ENCODE measurements around the gene FAM13C.

Gene FAM13C

DNA sequence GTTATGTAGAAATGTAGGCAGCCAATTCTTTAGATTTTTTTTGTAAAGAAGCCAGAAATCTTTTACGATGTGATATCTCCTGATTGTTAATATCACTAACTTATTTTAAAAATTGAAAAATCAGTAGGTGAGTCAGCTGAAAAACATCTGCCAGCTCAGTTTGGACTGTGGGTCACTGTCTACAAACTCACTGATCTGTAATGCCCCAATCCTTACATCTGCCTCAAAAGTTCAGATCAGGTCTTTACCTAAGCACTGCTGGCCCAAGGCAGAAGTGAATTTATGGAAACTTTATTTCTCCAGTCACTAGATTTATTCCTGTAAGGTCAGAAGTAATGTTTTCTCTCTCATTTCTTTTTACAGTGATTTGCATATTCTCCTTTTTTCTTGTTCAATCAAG lies 31.0 kb upstream of the FAM13C start:
- CTCF ChIA-PET = no interaction called here
- Histone ChIP-seq H3K36me3 (ENCODE audit: control insufficient read depth in 2 of 2, insufficient read depth in 1 of 2, low read length in 2 of 2) (no peaks in the 10 kb centered on the region), H3K9me3 (ENCODE audit: control insufficient read depth, insufficient read depth, low read depth, low read length) (no peaks in the 10 kb centered on the region), H3K4me3 (ENCODE audit: low read depth, low read length) (no peak overlapping the region), H3K27ac (ENCODE audit: extremely low read depth, low read depth, low read length) (no peak overlapping the region), H3K4me1 (ENCODE audit: control insufficient read depth, insufficient read depth, low read length) (no peaks in the 10 kb centered on the region)
- POLR2A ChIA-PET = no interaction called here
- TF ChIP-seq ZFP69B (tag by site-specific recombination; IDR thresholded peaks at IDR 0.05) = no peak
- TF ChIP-seq ZNF645 (tag by site-specific recombination; IDR thresholded peaks at IDR 0.05) = no peak
- TF ChIP-seq, protein P1, sequence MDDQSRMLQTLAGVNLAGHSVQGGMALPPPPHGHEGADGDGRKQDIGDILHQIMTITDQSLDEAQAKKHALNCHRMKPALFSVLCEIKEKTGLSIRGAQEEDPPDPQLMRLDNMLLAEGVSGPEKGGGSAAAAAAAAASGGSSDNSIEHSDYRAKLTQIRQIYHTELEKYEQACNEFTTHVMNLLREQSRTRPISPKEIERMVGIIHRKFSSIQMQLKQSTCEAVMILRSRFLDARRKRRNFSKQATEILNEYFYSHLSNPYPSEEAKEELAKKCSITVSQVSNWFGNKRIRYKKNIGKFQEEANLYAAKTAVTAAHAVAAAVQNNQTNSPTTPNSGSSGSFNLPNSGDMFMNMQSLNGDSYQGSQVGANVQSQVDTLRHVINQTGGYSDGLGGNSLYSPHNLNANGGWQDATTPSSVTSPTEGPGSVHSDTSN (CRISPR knock-in tag; IDR thresholded peaks at IDR 0.05) = no peak
- TF ChIP-seq ZNF548 (tag by site-specific recombination; IDR thresholded peaks at IDR 0.05) = no peak
- TF ChIP-seq, protein P2, sequence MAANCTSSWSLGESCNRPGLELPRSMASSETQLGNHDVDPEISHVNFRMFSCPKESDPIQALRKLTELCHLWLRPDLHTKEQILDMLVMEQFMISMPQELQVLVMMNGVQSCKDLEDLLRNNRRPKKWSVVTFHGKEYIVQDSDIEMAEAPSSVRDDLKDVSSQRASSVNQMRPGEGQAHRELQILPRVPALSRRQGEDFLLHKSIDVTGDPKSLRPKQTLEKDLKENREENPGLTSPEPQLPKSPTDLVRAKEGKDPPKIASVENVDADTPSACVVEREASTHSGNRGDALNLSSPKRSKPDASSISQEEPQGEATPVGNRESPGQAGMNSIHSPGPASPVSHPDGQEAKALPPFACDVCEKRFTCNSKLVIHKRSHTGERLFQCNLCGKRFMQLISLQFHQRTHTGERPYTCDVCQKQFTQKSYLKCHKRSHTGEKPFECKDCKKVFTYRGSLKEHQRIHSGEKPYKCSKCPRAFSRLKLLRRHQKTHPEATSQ (tag by site-specific recombination; IDR thresholded peaks at IDR 0.05) = no peak
- TF ChIP-seq ZFP41 (tag by site-specific recombination; IDR thresholded peaks at IDR 0.05; ENCODE audit: borderline replicate concordance) = no peak
- TF ChIP-seq ZBTB20 (tag by site-specific recombination; IDR thresholded peaks at IDR 0.05) = no peak

GRCh38 chr10:59391060-59391459 lies 28.7 kb upstream of the FAM13C start:
- Histone ChIP-seq H3K9me3 (ENCODE audit: control insufficient read depth, insufficient read depth, low read depth, low read length) (no peaks in the 10 kb centered on the region), H3K36me3 (ENCODE audit: control insufficient read depth in 2 of 2, insufficient read depth in 1 of 2, low read length in 2 of 2) (no peaks in the 10 kb centered on the region), H3K4me3 (ENCODE audit: low read depth, low read length) (no peak overlapping the region), H3K4me1 (ENCODE audit: control insufficient read depth, insufficient read depth, low read length) (no peaks in the 10 kb centered on the region), H3K27ac (ENCODE audit: extremely low read depth, low read depth, low read length) (no peak overlapping the region)
- POLR2A ChIA-PET = no interaction called here
- CTCF ChIA-PET = no interaction called here
- TF ChIP-seq ZBTB6 (tag by site-specific recombination; IDR thresholded peaks at IDR 0.05) (no peak), GLI2 (tag by site-specific recombination; IDR thresholded peaks at IDR 0.05; ENCODE audit: borderline replicate concordance, low read depth) (no peak), ZNF837 (tag by site-specific recombination; IDR thresholded peaks at IDR 0.05) (no peak), ZNF558 (tag by site-specific recombination; IDR thresholded peaks at IDR 0.05) (no peak), RBAK (tag by site-specific recombination; IDR thresholded peaks at IDR 0.05) (no peak), ZNF350 (tag by site-specific recombination; IDR thresholded peaks at IDR 0.05) (no peak), ZNF157 (tag by site-specific recombination; IDR thresholded peaks at IDR 0.05) (no peak), PATZ1 (tag by site-specific recombination; IDR thresholded peaks at IDR 0.05) (no peak), ZNF785 (tag by site-specific recombination; IDR thresholded peaks at IDR 0.05) (no peak), ZSCAN30 (tag by site-specific recombination; IDR thresholded peaks at IDR 0.05) (no peak), ZNF623 (tag by site-specific recombination; IDR thresholded peaks at IDR 0.05) (no peak), IKZF3 (tag by site-specific recombination; IDR thresholded peaks at IDR 0.05) (no peak), ZNF549 (tag by site-specific recombination; IDR thresholded peaks at IDR 0.05) (no peak), ZNF580 (tag by site-specific recombination; IDR thresholded peaks at IDR 0.05) (no peak), ZNF677 (tag by site-specific recombination; IDR thresholded peaks at IDR 0.05) (no peak), ZNF548 (tag by site-specific recombination; IDR thresholded peaks at IDR 0.05) (no peak), ZNF629 (tag by site-specific recombination; IDR thresholded peaks at IDR 0.05) (no peak)
- TF ChIP-seq, protein P3, sequence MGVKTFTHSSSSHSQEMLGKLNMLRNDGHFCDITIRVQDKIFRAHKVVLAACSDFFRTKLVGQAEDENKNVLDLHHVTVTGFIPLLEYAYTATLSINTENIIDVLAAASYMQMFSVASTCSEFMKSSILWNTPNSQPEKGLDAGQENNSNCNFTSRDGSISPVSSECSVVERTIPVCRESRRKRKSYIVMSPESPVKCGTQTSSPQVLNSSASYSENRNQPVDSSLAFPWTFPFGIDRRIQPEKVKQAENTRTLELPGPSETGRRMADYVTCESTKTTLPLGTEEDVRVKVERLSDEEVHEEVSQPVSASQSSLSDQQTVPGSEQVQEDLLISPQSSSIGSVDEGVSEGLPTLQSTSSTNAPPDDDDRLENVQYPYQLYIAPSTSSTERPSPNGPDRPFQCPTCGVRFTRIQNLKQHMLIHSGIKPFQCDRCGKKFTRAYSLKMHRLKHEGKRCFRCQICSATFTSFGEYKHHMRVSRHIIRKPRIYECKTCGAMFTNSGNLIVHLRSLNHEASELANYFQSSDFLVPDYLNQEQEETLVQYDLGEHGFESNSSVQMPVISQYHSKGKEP (tag by site-specific recombination; IDR thresholded peaks at IDR 0.05) = no peak

Data from HEK293 (cell line).